ENCODE results near the gene GPR132. TPM values are rescaled to one million over a fixed set of nuclear protein-coding genes. Genes with fewer than 3 reads are reported as not detected.

Gene GPR132
- total RNA-seq, 3 donors from 2014 or later (not counting 1 experiment from before 2014, with no cell fraction given): 18.2 to 30.3 (median 26.7) TPM

DNA sequence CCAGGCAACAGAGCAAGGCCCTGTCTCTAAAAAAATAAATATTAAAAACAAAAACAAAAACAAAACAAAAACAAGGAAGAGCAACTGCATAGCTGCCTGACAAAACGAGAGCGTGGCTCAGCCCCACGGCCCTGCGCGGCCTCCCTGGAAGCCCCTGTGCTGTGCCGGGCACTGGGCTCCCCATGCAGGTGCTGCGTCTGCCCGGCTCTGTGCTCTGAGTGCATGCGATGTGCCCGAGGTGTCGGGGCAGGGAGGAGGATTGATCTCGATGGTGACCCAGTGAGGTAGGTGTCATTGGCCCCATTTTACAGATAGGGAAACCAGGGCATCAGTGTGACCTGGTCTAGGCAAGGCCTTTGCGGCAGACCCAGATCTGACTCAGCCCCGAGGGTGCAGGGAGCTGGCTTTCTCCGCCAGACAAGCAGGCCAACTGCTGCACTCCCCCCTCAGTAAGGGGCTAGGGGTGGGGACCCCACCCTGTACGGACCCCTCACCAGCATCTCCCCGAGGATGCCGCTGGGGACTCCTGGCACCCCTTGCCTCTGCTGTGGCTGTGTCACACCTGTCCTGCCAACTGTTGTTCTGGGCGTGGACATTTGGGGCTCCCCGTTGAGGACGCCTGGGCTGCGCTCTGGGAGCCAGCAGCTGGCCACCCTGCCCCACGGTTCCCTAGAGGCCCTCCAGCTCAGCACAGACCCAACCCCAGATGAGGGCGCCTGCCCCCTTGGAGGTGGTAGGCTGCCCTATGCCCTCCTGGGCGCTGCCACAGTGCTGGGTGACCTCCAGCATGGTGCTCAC lies 15.3 kb downstream of the GPR132 start:
- H3K4me1 Mint-ChIP-seq: peaks cover 7 to 19% of the 10 kb centered on the region in 2 donors
- H3K27me3 Mint-ChIP-seq (ENCODE audit: low read depth in 2 of 2): no peaks in the 10 kb centered on the region
- no peaks in the 10 kb centered on the region for H3K9me3 Mint-ChIP-seq
- H3K36me3 ChIP-seq (ENCODE audit: control insufficient read depth, insufficient read depth, low read length): peaks cover 52% of the 10 kb centered on the region
- no peak overlapping the region for H3K27ac ChIP-seq (ENCODE audit: low read length)
- DNase-seq: peak in 1 of 2 donors; percentile 9
- TF ChIP-seq, protein P1, sequence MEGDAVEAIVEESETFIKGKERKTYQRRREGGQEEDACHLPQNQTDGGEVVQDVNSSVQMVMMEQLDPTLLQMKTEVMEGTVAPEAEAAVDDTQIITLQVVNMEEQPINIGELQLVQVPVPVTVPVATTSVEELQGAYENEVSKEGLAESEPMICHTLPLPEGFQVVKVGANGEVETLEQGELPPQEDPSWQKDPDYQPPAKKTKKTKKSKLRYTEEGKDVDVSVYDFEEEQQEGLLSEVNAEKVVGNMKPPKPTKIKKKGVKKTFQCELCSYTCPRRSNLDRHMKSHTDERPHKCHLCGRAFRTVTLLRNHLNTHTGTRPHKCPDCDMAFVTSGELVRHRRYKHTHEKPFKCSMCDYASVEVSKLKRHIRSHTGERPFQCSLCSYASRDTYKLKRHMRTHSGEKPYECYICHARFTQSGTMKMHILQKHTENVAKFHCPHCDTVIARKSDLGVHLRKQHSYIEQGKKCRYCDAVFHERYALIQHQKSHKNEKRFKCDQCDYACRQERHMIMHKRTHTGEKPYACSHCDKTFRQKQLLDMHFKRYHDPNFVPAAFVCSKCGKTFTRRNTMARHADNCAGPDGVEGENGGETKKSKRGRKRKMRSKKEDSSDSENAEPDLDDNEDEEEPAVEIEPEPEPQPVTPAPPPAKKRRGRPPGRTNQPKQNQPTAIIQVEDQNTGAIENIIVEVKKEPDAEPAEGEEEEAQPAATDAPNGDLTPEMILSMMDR (IDR thresholded peaks at IDR 0.05): no peak
- ATAC-seq: no peak
- H3K4me3 Mint-ChIP-seq: no peak overlapping the region
- peaks cover 11% of the 10 kb centered on the region for H3K4me1 ChIP-seq (ENCODE audit: control insufficient read depth, insufficient read depth, low read length)
- H3K4me3 ChIP-seq (ENCODE audit: low read length): no peak overlapping the region
- H3K9me3 ChIP-seq (ENCODE audit: control insufficient read depth, insufficient read depth, low read length): no peaks in the 10 kb centered on the region
- no peak overlapping the region for H3K27ac Mint-ChIP-seq
- H3K36me3 Mint-ChIP-seq: no peaks in the 10 kb centered on the region
- intact Hi-C loops (cut with micrococcal nuclease): no loop called here
- 90% methylated on average over 25 of the region's 25 CpGs for WGBS (ENCODE audit: insufficient coverage)
- no peaks in the 10 kb centered on the region for H3K27me3 ChIP-seq (ENCODE audit: control insufficient read depth, insufficient read depth, low read length)

DNA sequence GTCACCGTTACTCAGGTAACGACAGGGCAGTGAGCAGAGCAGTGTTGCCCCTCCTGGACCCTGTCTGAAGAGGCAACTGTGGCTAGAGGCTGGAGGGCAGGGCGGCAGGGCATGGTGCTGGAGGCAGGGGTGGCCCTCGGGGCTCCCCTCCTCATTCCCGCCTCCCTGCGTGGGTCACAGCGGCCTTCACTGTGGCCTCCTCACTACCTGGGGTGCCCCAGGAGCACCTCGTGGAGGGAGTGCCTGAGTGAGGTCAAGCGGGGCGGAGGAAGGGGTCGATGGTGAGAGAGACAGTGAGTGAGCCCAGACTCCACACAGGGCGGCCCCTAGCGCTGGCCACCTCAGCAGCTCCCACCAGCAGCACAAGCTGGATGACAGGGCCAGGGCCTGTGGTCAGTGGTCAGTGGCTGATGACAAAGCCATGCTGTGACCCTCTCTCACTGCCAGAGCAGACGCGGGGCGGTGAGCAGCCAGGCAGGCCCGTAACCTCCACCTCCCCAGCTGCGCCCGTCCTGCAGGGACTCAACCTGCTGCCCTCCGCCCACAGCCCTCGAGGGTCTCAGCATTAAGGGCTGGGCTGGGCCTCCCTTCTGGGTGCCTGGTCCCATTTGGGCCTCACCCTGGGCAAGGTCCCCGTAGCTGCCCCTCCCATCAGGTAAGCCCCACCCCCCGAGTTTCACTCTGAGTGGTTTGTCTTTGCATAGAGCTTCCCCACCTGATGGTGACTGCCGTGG lies 17.8 kb downstream of the GPR132 start:
- Mint-ChIP-seq H3K4me3 (no peak overlapping the region), H3K9me3 (no peaks in the 10 kb centered on the region), H3K27ac (peak overlapping the region in 1 of 2 donors; percentile 34), H3K4me1 (peaks cover 13 to 24% of the 10 kb centered on the region in 2 donors), H3K27me3 (ENCODE audit: low read depth in 2 of 2) (no peaks in the 10 kb centered on the region), H3K36me3 (no peaks in the 10 kb centered on the region)
- peak in 1 of 2 donors; percentile 33 for DNase-seq
- Histone ChIP-seq H3K4me3 (ENCODE audit: low read length) (no peak overlapping the region), H3K27me3 (ENCODE audit: control insufficient read depth, insufficient read depth, low read length) (no peaks in the 10 kb centered on the region), H3K4me1 (ENCODE audit: control insufficient read depth, insufficient read depth, low read length) (peaks cover 11% of the 10 kb centered on the region), H3K9me3 (ENCODE audit: control insufficient read depth, insufficient read depth, low read length) (no peaks in the 10 kb centered on the region), H3K36me3 (ENCODE audit: control insufficient read depth, insufficient read depth, low read length) (peaks cover 37% of the 10 kb centered on the region), H3K27ac (ENCODE audit: low read length) (no peak overlapping the region)
- TF ChIP-seq, protein P1 (IDR thresholded peaks at IDR 0.05): no peak
- intact Hi-C loops (cut with micrococcal nuclease): no loop called here
- ATAC-seq: no peak
- 87% methylated on average over 24 of the region's 24 CpGs for WGBS (ENCODE audit: insufficient coverage)

DNA sequence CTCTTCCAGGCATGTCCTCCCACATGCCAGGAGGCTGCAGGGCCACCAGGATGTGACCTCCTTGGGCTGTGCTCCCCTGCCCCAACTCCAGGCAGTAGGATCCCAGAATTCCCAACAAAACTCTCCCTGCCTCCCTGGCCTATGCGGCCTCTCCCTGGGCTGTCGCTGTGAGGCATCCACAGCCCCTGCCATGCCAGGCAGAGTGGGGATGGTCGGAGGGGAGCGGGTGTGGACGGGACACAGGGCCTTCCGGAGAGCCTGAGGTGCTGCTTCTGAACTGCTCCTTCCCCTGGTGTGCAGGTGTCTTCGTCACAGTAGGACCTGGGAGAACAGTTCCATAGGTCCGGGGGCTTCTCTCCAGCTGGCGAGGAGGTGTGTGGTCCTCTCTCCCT lies 18.3 kb downstream of the GPR132 start:
- WGBS (ENCODE audit: insufficient coverage): 95% methylated on average over 9 of the region's 9 CpGs
- no peak overlapping the region for H3K27ac Mint-ChIP-seq
- DNase-seq (no peak), ATAC-seq (no peak)
- intact Hi-C loops (cut with micrococcal nuclease): no loop called here
- no peaks in the 10 kb centered on the region for H3K27me3 Mint-ChIP-seq (ENCODE audit: low read depth in 2 of 2)
- Histone ChIP-seq H3K27ac (ENCODE audit: low read length) (no peak overlapping the region), H3K4me3 (ENCODE audit: low read length) (no peak overlapping the region), H3K4me1 (ENCODE audit: control insufficient read depth, insufficient read depth, low read length) (peaks cover 11% of the 10 kb centered on the region), H3K36me3 (ENCODE audit: control insufficient read depth, insufficient read depth, low read length) (peaks cover 35% of the 10 kb centered on the region), H3K9me3 (ENCODE audit: control insufficient read depth, insufficient read depth, low read length) (no peaks in the 10 kb centered on the region), H3K27me3 (ENCODE audit: control insufficient read depth, insufficient read depth, low read length) (no peaks in the 10 kb centered on the region)
- H3K9me3 Mint-ChIP-seq: no peaks in the 10 kb centered on the region
- H3K4me1 Mint-ChIP-seq: peaks cover 13 to 23% of the 10 kb centered on the region in 2 donors
- TF ChIP-seq, protein P1 (IDR thresholded peaks at IDR 0.05): no peak
- no peak overlapping the region for H3K4me3 Mint-ChIP-seq
- H3K36me3 Mint-ChIP-seq: no peaks in the 10 kb centered on the region
